ENCODE measurements around the gene GPX1.

GPX1 gene

DNA sequence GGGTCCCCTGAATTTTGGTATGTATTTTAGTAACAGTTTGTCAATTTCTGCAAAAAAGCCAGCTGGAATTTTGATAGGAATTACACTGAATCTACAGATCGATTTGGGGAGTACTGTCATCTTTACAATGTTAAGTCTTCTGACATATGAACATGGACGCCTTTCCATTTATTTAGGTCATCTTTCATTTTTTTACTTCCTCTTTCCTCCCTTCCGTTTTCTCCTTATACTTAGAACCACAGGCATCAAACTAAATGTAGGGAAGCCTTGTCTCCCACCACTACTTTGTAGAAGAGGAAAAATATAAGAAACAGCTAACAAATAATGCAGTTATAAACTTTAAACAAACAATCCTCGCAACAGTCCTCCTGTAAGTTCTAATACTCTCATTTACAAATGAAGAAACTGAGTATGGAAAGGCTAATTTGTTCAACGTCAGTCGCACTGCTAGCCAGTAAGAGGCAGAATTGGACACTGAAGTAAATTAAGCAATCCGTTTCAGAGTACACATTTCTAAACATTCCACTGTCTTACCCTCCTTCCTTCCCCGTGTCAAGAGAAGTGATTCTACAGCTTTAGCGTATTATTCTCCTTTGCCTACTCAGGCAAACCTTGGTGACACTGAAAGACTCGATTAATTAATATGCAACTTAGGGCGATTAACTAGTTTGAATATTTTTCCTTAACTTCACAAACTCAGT lies 28.1 kb upstream of the GPX1 start:
- TF ChIP-seq SIN3A (IDR thresholded peaks at IDR 0.05; ENCODE audit: borderline replicate concordance, insufficient read depth, low read length) (no peak), FOXP2 (optimal IDR thresholded peaks at IDR 0.05; ENCODE audit: borderline replicate concordance, extremely low read depth, extremely low read length, insufficient read depth) (no peak), TAF1 (IDR thresholded peaks at IDR 0.05; ENCODE audit: borderline replicate concordance, insufficient read depth, low read length) (no peak)

DNA sequence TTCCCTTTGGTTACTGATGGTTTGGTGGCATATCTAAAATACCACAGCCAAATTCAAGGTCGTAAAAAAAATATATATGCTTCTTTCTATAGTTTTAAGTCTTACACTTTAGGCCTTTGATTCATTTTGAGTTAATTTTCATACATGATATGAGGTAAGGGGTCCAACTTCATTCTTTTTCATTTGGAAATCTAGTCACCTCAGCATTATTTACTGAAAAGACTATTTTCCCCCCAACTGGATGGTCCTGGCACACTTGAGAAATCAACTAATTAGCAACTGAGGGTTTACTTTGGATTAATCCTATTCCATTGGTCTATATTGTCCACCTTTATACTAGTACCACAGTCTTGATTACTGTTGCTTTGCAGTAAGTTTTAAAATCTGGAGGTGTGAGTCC lies 27.5 kb upstream of the GPX1 start:
- TF ChIP-seq, protein P1, sequence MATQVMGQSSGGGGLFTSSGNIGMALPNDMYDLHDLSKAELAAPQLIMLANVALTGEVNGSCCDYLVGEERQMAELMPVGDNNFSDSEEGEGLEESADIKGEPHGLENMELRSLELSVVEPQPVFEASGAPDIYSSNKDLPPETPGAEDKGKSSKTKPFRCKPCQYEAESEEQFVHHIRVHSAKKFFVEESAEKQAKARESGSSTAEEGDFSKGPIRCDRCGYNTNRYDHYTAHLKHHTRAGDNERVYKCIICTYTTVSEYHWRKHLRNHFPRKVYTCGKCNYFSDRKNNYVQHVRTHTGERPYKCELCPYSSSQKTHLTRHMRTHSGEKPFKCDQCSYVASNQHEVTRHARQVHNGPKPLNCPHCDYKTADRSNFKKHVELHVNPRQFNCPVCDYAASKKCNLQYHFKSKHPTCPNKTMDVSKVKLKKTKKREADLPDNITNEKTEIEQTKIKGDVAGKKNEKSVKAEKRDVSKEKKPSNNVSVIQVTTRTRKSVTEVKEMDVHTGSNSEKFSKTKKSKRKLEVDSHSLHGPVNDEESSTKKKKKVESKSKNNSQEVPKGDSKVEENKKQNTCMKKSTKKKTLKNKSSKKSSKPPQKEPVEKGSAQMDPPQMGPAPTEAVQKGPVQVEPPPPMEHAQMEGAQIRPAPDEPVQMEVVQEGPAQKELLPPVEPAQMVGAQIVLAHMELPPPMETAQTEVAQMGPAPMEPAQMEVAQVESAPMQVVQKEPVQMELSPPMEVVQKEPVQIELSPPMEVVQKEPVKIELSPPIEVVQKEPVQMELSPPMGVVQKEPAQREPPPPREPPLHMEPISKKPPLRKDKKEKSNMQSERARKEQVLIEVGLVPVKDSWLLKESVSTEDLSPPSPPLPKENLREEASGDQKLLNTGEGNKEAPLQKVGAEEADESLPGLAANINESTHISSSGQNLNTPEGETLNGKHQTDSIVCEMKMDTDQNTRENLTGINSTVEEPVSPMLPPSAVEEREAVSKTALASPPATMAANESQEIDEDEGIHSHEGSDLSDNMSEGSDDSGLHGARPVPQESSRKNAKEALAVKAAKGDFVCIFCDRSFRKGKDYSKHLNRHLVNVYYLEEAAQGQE (IDR thresholded peaks at IDR 0.05; ENCODE audit: insufficient read depth in 1 of 2, low read depth in 2 of 2, low read length in 2 of 2): no peak
- TF ChIP-seq POLR2AphosphoS5 (IDR thresholded peaks at IDR 0.05; ENCODE audit: low read depth, low read length): no peak
- no peak for TF ChIP-seq FOXP2 (optimal IDR thresholded peaks at IDR 0.05; ENCODE audit: borderline replicate concordance, extremely low read depth, extremely low read length, insufficient read depth)
- no peak for TF ChIP-seq SIN3A (IDR thresholded peaks at IDR 0.05; ENCODE audit: borderline replicate concordance, insufficient read depth, low read length)
- TF ChIP-seq TAF1 (IDR thresholded peaks at IDR 0.05; ENCODE audit: borderline replicate concordance, insufficient read depth, low read length): no peak

GRCh38 chr3:49383387-49383786 lies 25.2 kb upstream of the GPX1 start:
- TF ChIP-seq, protein P1 (IDR thresholded peaks at IDR 0.05; ENCODE audit: insufficient read depth in 1 of 2, low read depth in 2 of 2, low read length in 2 of 2): no peak
- TF ChIP-seq FOXP2 (optimal IDR thresholded peaks at IDR 0.05; ENCODE audit: borderline replicate concordance, extremely low read depth, extremely low read length, insufficient read depth): no peak
- TF ChIP-seq SIN3A (IDR thresholded peaks at IDR 0.05; ENCODE audit: borderline replicate concordance, insufficient read depth, low read length): no peak

DNA sequence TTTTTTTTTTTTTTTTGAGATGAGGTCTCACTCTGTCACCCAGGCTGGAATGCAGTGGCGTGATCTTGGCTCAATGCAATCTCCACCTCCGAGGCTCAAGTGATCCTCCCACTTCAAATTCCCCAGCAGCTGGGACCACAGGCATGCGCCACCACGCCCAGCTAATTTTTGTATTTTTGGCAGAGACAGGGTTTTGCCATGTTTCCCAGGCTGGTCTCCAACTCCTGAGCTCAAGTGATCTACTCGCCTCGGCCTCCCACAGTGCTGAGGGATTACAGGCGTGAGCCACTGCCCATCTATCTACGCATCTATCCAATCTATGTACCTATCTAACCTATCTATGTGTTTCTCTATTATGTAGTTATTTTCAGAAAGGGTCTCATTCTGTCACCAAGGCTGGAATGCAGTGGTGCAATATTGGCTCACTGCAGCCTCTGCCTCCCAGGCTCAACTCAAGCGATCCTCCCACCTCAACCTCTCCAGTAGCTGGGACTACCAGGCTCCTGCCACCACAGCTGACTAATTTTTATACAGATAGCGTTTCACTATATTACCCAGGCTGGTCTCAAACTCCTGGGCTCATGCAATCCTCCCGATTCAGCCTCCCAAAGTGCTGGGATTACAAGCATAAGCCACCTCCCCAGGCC lies 20.2 kb upstream of the GPX1 start:
- no peak for TF ChIP-seq SIN3A (IDR thresholded peaks at IDR 0.05; ENCODE audit: borderline replicate concordance, insufficient read depth, low read length)
- no peak for TF ChIP-seq POLR2AphosphoS5 (IDR thresholded peaks at IDR 0.05; ENCODE audit: low read depth, low read length)
- TF ChIP-seq, protein P1 (IDR thresholded peaks at IDR 0.05; ENCODE audit: insufficient read depth in 1 of 2, low read depth in 2 of 2, low read length in 2 of 2): no peak
- TF ChIP-seq FOXP2 (optimal IDR thresholded peaks at IDR 0.05; ENCODE audit: borderline replicate concordance, extremely low read depth, extremely low read length, insufficient read depth): no peak
- TF ChIP-seq TAF1 (IDR thresholded peaks at IDR 0.05; ENCODE audit: borderline replicate concordance, insufficient read depth, low read length): no peak

DNA sequence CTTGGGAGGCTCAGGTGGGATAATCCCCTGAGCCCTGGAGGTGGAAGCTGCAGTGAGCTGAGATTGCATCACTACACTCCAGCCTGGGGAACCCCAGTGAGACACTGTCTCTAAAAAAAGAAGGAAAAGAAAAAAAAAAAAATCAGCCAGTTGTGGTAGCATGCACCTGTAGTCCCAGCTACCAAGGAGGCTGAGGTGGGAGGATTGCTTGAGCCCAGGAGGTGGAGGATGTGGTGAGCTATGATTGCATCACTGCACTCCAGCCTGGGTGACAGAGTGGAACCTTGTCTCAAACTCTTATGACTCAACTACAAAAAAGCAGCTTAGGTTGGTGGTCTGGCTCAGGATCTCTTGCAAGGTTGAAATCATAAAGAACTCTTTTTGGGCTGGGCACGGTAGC lies 19.3 kb upstream of the GPX1 start:
- TF ChIP-seq FOXP2 (optimal IDR thresholded peaks at IDR 0.05; ENCODE audit: borderline replicate concordance, extremely low read depth, extremely low read length, insufficient read depth) (no peak), POLR2AphosphoS5 (IDR thresholded peaks at IDR 0.05; ENCODE audit: low read depth, low read length) (no peak), TAF1 (IDR thresholded peaks at IDR 0.05; ENCODE audit: borderline replicate concordance, insufficient read depth, low read length) (no peak), SIN3A (IDR thresholded peaks at IDR 0.05; ENCODE audit: borderline replicate concordance, insufficient read depth, low read length) (no peak)
- TF ChIP-seq, protein P1 (IDR thresholded peaks at IDR 0.05; ENCODE audit: insufficient read depth in 1 of 2, low read depth in 2 of 2, low read length in 2 of 2): no peak

Measured in PFSK-1 (cell line).